Measurements from ENCODE around the gene SKA2. TPM values are rescaled to one million over a fixed set of nuclear protein-coding genes. Genes with fewer than 3 reads are reported as not detected.
"Not testable (repeated sequence)": the region's sequence is repeated elsewhere in the genome, so short reads cannot be mapped to it uniquely, and the experiment has no call there.

The SKA2 gene
- total and polyA plus RNA-seq, 9 donors = 36.7 to 49.7 (median 41.5) TPM

GRCh38 chr17:59180626-59181025 is 25.6 kb upstream of the SKA2 start:
- no peak overlapping the region for H3K4me3 ChIP-seq (ENCODE audit: low read length)
- no peaks in the 10 kb centered on the region for H3K27me3 ChIP-seq (ENCODE audit: control insufficient read depth, insufficient read depth, low read length)
- H3K9me3 ChIP-seq (replicated peaks; ENCODE audit: control insufficient read depth, low read depth, low read length) = no peaks in the 10 kb centered on the region
- no peaks in the 10 kb centered on the region for H3K4me1 ChIP-seq (ENCODE audit: control insufficient read depth, insufficient read depth, low read length)
- peaks cover under 1% of the 10 kb centered on the region for H3K36me3 ChIP-seq (ENCODE audit: control insufficient read depth, insufficient read depth, low read length)
- H3K27ac ChIP-seq (ENCODE audit: low read length) = no peak overlapping the region
- 90% methylated on average over 5 of the region's 9 CpGs for WGBS (ENCODE audit: insufficient coverage)
- no peak for DNase-seq

- H3K27ac ChIP-seq (ENCODE audit: low read length); H3K36me3 ChIP-seq (ENCODE audit: control insufficient read depth, insufficient read depth, low read length); H3K9me3 ChIP-seq (replicated peaks; ENCODE audit: control insufficient read depth, low read depth, low read length); H3K4me3 ChIP-seq (ENCODE audit: low read length); H3K4me1 ChIP-seq (ENCODE audit: control insufficient read depth, insufficient read depth, low read length); DNase-seq; H3K27me3 ChIP-seq (ENCODE audit: control insufficient read depth, insufficient read depth, low read length): not testable (repeated sequence)
- 87% methylated on average over 8 of the region's 11 CpGs for WGBS (ENCODE audit: insufficient coverage)
Observed at GRCh38 chr17:59179601-59180000, 24.6 kb upstream of the SKA2 start.

- no peak overlapping the region for H3K27ac ChIP-seq (ENCODE audit: low read length)
- 69% methylated on average over 3 of the region's 7 CpGs for WGBS (ENCODE audit: insufficient coverage)
- H3K4me1 ChIP-seq (ENCODE audit: control insufficient read depth, insufficient read depth, low read length) = no peaks in the 10 kb centered on the region
- H3K27me3 ChIP-seq (ENCODE audit: control insufficient read depth, insufficient read depth, low read length) = no peaks in the 10 kb centered on the region
- H3K36me3 ChIP-seq (ENCODE audit: control insufficient read depth, insufficient read depth, low read length) = peaks cover 14% of the 10 kb centered on the region
- DNase-seq = no peak
- no peak overlapping the region for H3K4me3 ChIP-seq (ENCODE audit: low read length)
- no peaks in the 10 kb centered on the region for H3K9me3 ChIP-seq (replicated peaks; ENCODE audit: control insufficient read depth, low read depth, low read length)
Observed at GRCh38 chr17:59178266-59178985, 23.4 kb upstream of the SKA2 start.

GRCh38 chr17:59175076-59175475 is 20.1 kb upstream of the SKA2 start:
- no peak overlapping the region for H3K4me3 ChIP-seq (ENCODE audit: low read length)
- 99% methylated on average over 7 of the region's 7 CpGs for WGBS (ENCODE audit: insufficient coverage)
- no peaks in the 10 kb centered on the region for H3K9me3 ChIP-seq (replicated peaks; ENCODE audit: control insufficient read depth, low read depth, low read length)
- peaks cover 24% of the 10 kb centered on the region for H3K36me3 ChIP-seq (ENCODE audit: control insufficient read depth, insufficient read depth, low read length)
- H3K27me3 ChIP-seq (ENCODE audit: control insufficient read depth, insufficient read depth, low read length) = no peaks in the 10 kb centered on the region
- H3K4me1 ChIP-seq (ENCODE audit: control insufficient read depth, insufficient read depth, low read length) = no peaks in the 10 kb centered on the region
- H3K27ac ChIP-seq (ENCODE audit: low read length) = no peak overlapping the region
- no peak for DNase-seq

GRCh38 chr17:59174671-59175070 is 19.7 kb upstream of the SKA2 start:
- H3K4me1 ChIP-seq (ENCODE audit: control insufficient read depth, insufficient read depth, low read length) = no peaks in the 10 kb centered on the region
- 97% methylated on average over 7 of the region's 11 CpGs for WGBS (ENCODE audit: insufficient coverage)
- H3K9me3 ChIP-seq (replicated peaks; ENCODE audit: control insufficient read depth, low read depth, low read length) = no peaks in the 10 kb centered on the region
- peaks cover 24% of the 10 kb centered on the region for H3K36me3 ChIP-seq (ENCODE audit: control insufficient read depth, insufficient read depth, low read length)
- DNase-seq = no peak
- no peaks in the 10 kb centered on the region for H3K27me3 ChIP-seq (ENCODE audit: control insufficient read depth, insufficient read depth, low read length)
- H3K4me3 ChIP-seq (ENCODE audit: low read length) = no peak overlapping the region
- no peak overlapping the region for H3K27ac ChIP-seq (ENCODE audit: low read length)

GRCh38 chr17:59172436-59173004 is 17.5 kb upstream of the SKA2 start:
- no peak overlapping the region for H3K27ac ChIP-seq (ENCODE audit: low read length)
- DNase-seq = no peak
- peaks cover 24% of the 10 kb centered on the region for H3K36me3 ChIP-seq (ENCODE audit: control insufficient read depth, insufficient read depth, low read length)
- no peak overlapping the region for H3K4me3 ChIP-seq (ENCODE audit: low read length)
- 96% methylated on average over 29 of the region's 33 CpGs for WGBS (ENCODE audit: insufficient coverage)
- no peaks in the 10 kb centered on the region for H3K4me1 ChIP-seq (ENCODE audit: control insufficient read depth, insufficient read depth, low read length)
- H3K9me3 ChIP-seq (replicated peaks; ENCODE audit: control insufficient read depth, low read depth, low read length) = no peaks in the 10 kb centered on the region
- no peaks in the 10 kb centered on the region for H3K27me3 ChIP-seq (ENCODE audit: control insufficient read depth, insufficient read depth, low read length)

- Histone ChIP-seq H3K27me3 (ENCODE audit: control insufficient read depth, insufficient read depth, low read length) (no peaks in the 10 kb centered on the region), H3K36me3 (ENCODE audit: control insufficient read depth, insufficient read depth, low read length) (peaks cover 5% of the 10 kb centered on the region), H3K4me3 (ENCODE audit: low read length) (no peak overlapping the region), H3K9me3 (replicated peaks; ENCODE audit: control insufficient read depth, low read depth, low read length) (no peaks in the 10 kb centered on the region), H3K4me1 (ENCODE audit: control insufficient read depth, insufficient read depth, low read length) (no peaks in the 10 kb centered on the region), H3K27ac (ENCODE audit: low read length) (no peak overlapping the region)
- 83% methylated on average over 1 of the region's 2 CpGs for WGBS (ENCODE audit: insufficient coverage)
- no peak for DNase-seq
Observed at GRCh38 chr17:59167571-59168001, 12.6 kb upstream of the SKA2 start.

GRCh38 chr17:59165933-59166342 is 11.0 kb upstream of the SKA2 start:
- Histone ChIP-seq H3K9me3 (replicated peaks; ENCODE audit: control insufficient read depth, low read depth, low read length) (no peaks in the 10 kb centered on the region), H3K4me1 (ENCODE audit: control insufficient read depth, insufficient read depth, low read length) (no peaks in the 10 kb centered on the region), H3K36me3 (ENCODE audit: control insufficient read depth, insufficient read depth, low read length) (peaks cover 2% of the 10 kb centered on the region), H3K4me3 (ENCODE audit: low read length) (no peak overlapping the region), H3K27ac (ENCODE audit: low read length) (no peak overlapping the region), H3K27me3 (ENCODE audit: control insufficient read depth, insufficient read depth, low read length) (no peaks in the 10 kb centered on the region)
- whole genome bisulfite sequencing (ENCODE audit: insufficient coverage) = 40% methylated on average over 1 of the region's 2 CpGs
- peak; percentile 33 for DNase-seq

- WGBS (ENCODE audit: insufficient coverage) = 100% methylated on average over 1 of the region's 2 CpGs
- no peak for DNase-seq
- no peaks in the 10 kb centered on the region for H3K27me3 ChIP-seq (ENCODE audit: control insufficient read depth, insufficient read depth, low read length)
- no peaks in the 10 kb centered on the region for H3K4me1 ChIP-seq (ENCODE audit: control insufficient read depth, insufficient read depth, low read length)
- peaks cover 2% of the 10 kb centered on the region for H3K36me3 ChIP-seq (ENCODE audit: control insufficient read depth, insufficient read depth, low read length)
- no peaks in the 10 kb centered on the region for H3K9me3 ChIP-seq (replicated peaks; ENCODE audit: control insufficient read depth, low read depth, low read length)
- no peak overlapping the region for H3K27ac ChIP-seq (ENCODE audit: low read length)
- no peak overlapping the region for H3K4me3 ChIP-seq (ENCODE audit: low read length)
Observed at GRCh38 chr17:59161477-59161876, 6.5 kb upstream of the SKA2 start.

GRCh38 chr17:59160157-59161025 is 5.4 kb upstream of the SKA2 start:
- no peak for DNase-seq
- H3K36me3 ChIP-seq (ENCODE audit: control insufficient read depth, insufficient read depth, low read length) = peaks cover 2% of the 10 kb centered on the region
- no peaks in the 10 kb centered on the region for H3K9me3 ChIP-seq (replicated peaks; ENCODE audit: control insufficient read depth, low read depth, low read length)
- no peak overlapping the region for H3K27ac ChIP-seq (ENCODE audit: low read length)
- peaks cover 4% of the 10 kb centered on the region for H3K4me1 ChIP-seq (ENCODE audit: control insufficient read depth, insufficient read depth, low read length)
- H3K27me3 ChIP-seq (ENCODE audit: control insufficient read depth, insufficient read depth, low read length) = no peaks in the 10 kb centered on the region
- no peak overlapping the region for H3K4me3 ChIP-seq (ENCODE audit: low read length)
- 95% methylated on average over 6 of the region's 9 CpGs for WGBS (ENCODE audit: insufficient coverage)
